ENCODE data around the gene CERS3.

CERS3 gene

DNA sequence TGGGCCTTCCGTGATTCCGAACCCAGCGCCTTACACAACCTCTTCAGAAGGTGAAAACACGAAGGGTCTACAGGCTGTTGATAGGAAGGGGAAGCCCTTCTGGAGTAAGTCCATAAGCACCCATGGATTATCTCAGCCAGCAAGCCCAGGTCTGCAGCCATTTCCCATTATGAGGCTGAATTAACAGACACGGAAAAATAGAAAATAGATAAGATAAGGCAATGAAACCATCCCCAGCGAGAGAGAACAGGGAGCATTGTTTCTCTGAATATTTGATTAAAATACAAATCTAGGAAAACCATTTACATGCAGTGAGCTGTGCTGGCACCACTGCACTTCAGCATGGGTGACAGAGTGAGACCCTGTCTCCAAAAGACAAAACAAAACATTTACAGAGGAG is 16.2 kb upstream of the CERS3 start:
- no peak overlapping the region for H3K27ac ChIP-seq (replicated peaks)
- TF ChIP-seq GABPA (IDR thresholded peaks at IDR 0.05; ENCODE audit: low read depth) (no peak), SPI1 (IDR thresholded peaks at IDR 0.05; ENCODE audit: borderline replicate concordance, low read depth) (no peak), REST (IDR thresholded peaks at IDR 0.05; ENCODE audit: insufficient replicate concordance, low read depth) (no peak), CTCF (IDR thresholded peaks at IDR 0.05; ENCODE audit: insufficient read depth, low read length) (no peak), POLR2AphosphoS5 (IDR thresholded peaks at IDR 0.05; ENCODE audit: low read depth) (no peak)
- no peak for DNase-seq (ENCODE audit: low read depth in 1 of 2, low spot score in 1 of 2)

GRCh38 chr15:100544338-100544841 is 15.6 kb upstream of the CERS3 start:
- no peak for TF ChIP-seq SPI1 (IDR thresholded peaks at IDR 0.05; ENCODE audit: borderline replicate concordance, low read depth)
- no peak for TF ChIP-seq GABPA (IDR thresholded peaks at IDR 0.05; ENCODE audit: low read depth)
- no peak for TF ChIP-seq POLR2AphosphoS5 (IDR thresholded peaks at IDR 0.05; ENCODE audit: low read depth)
- TF ChIP-seq REST (IDR thresholded peaks at IDR 0.05; ENCODE audit: insufficient replicate concordance, low read depth), result no peak
- TF ChIP-seq CTCF (IDR thresholded peaks at IDR 0.05; ENCODE audit: insufficient read depth, low read length), result no peak
- no peak overlapping the region for H3K4me3 ChIP-seq (replicated peaks; ENCODE audit: insufficient read depth, low read length)

More for the DNA sequence above, 16.2 kb upstream of the CERS3 start:
- Histone ChIP-seq H3K27me3 (ENCODE audit: insufficient read depth, poor library complexity, severe bottlenecking) (no peaks in the 10 kb centered on the region), H3K4me3 (replicated peaks; ENCODE audit: insufficient read depth, low read length) (no peak overlapping the region)

DNA sequence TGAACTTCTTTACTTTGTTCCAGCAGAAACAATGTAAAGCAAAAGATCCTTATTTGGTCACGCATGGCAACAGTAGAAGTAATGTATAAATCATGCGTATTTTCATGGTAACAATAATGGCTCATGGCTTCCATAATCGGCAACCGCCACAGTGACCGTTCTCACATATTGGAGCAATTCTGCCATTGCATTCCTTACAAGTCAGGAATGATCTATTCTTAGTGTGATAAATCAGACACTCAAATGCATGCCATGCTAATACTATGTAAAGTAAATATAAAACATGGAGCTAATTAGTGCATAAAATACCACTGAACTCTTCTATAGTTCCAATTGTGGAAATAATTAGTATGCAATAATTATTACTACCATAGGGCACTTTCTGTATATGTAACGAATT is 13.5 kb upstream of the CERS3 start:
- TF ChIP-seq CTCF (IDR thresholded peaks at IDR 0.05; ENCODE audit: insufficient read depth, low read length) (no peak), SPI1 (IDR thresholded peaks at IDR 0.05; ENCODE audit: borderline replicate concordance, low read depth) (no peak), REST (IDR thresholded peaks at IDR 0.05; ENCODE audit: insufficient replicate concordance, low read depth) (no peak), POLR2AphosphoS5 (IDR thresholded peaks at IDR 0.05; ENCODE audit: low read depth) (no peak), GABPA (IDR thresholded peaks at IDR 0.05; ENCODE audit: low read depth) (no peak)
- H3K4me3 ChIP-seq (replicated peaks; ENCODE audit: insufficient read depth, low read length), result no peak overlapping the region
- H3K27me3 ChIP-seq (ENCODE audit: insufficient read depth, poor library complexity, severe bottlenecking), result no peaks in the 10 kb centered on the region
- no peak for DNase-seq (ENCODE audit: low read depth in 1 of 2, low spot score in 1 of 2)
- no peak overlapping the region for H3K27ac ChIP-seq (replicated peaks)

More at GRCh38 chr15:100544338-100544841, 15.6 kb upstream of the CERS3 start:
- no peak for DNase-seq (ENCODE audit: low read depth in 1 of 2, low spot score in 1 of 2)
- Histone ChIP-seq H3K27me3 (ENCODE audit: insufficient read depth, poor library complexity, severe bottlenecking) (no peaks in the 10 kb centered on the region), H3K27ac (replicated peaks) (no peak overlapping the region)

Measured in HL-60 (cell line).